COLO668 (cell line): ENCODE measurements around the gene USP17L22.
"Not testable (repeated sequence)": the region's sequence is repeated elsewhere in the genome, so short reads cannot be mapped to it uniquely, and the experiment has no call there.

Source experiments
- DNase-seq: peaks from one replicate; lab custom pipeline; 2025; ENCODE audit not compliant: unreplicated experiment; lab: John Stamatoyannopoulos, UW

USP17L22 gene

GRCh38 chr4:9267319-9267718, at the start of gene USP17L22:
TSS of gene USP17L22 (plus strand) at chr4:9267619. CDS start at chr4:9267619, 0 bp downstream.
- DNase-seq = not testable (repeated sequence)

- not testable (repeated sequence) for DNase-seq
Measured at GRCh38 chr4:9219852-9220251, 47.6 kb upstream of the USP17L22 start, which contains the start of gene USP17L12. TSS of gene USP17L12 (plus strand) at chr4:9220152. CDS start at chr4:9220152, 0 bp downstream.

GRCh38 chr4:9224596-9224995, 42.8 kb upstream of the USP17L22 start, which contains the start of gene USP17L13:
TSS of gene USP17L13 (plus strand) at chr4:9224896. CDS start at chr4:9224896, 0 bp downstream.
- DNase-seq = not testable (repeated sequence)

- DNase-seq = not testable (repeated sequence)
Measured at GRCh38 chr4:9230249-9230648, 37.2 kb upstream of the USP17L22 start.

GRCh38 chr4:9234085-9234484, 33.3 kb upstream of the USP17L22 start, which contains the start of gene USP17L15:
TSS of gene USP17L15 (plus strand) at chr4:9234385. CDS start at chr4:9234385, 0 bp downstream.
- not testable (repeated sequence) for DNase-seq

- DNase-seq = not testable (repeated sequence)
Measured at GRCh38 chr4:9238461-9238860, 29.0 kb upstream of the USP17L22 start.

- DNase-seq = not testable (repeated sequence)
Measured at GRCh38 chr4:9243579-9243978, 23.8 kb upstream of the USP17L22 start, which contains the start of gene USP17L17. TSS of gene USP17L17 (plus strand) at chr4:9243879. CDS start at chr4:9243879, 0 bp downstream.

- not testable (repeated sequence) for DNase-seq
Measured at GRCh38 chr4:9247953-9248680, 19.3 kb upstream of the USP17L22 start, which contains the start of gene USP17L18. TSS of gene USP17L18 (plus strand) at chr4:9248630. CDS start at chr4:9248630, 0 bp downstream.

- DNase-seq = not testable (repeated sequence)
Measured at GRCh38 chr4:9253078-9253477, 14.3 kb upstream of the USP17L22 start, which contains the start of gene USP17L19. TSS of gene USP17L19 (plus strand) at chr4:9253378. CDS start at chr4:9253378, 0 bp downstream.

- DNase-seq = not testable (repeated sequence)
Measured at GRCh38 chr4:9257824-9258223, 9.6 kb upstream of the USP17L22 start, which contains the start of gene USP17L20. TSS of gene USP17L20 (plus strand) at chr4:9258124. CDS start at chr4:9258124, 0 bp downstream.

- not testable (repeated sequence) for DNase-seq
Measured at GRCh38 chr4:9262572-9262971, 4.8 kb upstream of the USP17L22 start, which contains the start of gene USP17L21. TSS of gene USP17L21 (plus strand) at chr4:9262872. CDS start at chr4:9262872, 0 bp downstream.

GRCh38 chr4:9271719-9272118, 4.3 kb downstream of the USP17L22 start:
- not testable (repeated sequence) for DNase-seq
